ENCODE results near the gene TFEC. TPM values are rescaled to one million over a fixed set of nuclear protein-coding genes. Genes with fewer than 3 reads are reported as not detected.

The TFEC gene
- total and polyA plus RNA-seq, 10 donors = 6.8 to 55.7 (median 34.1) TPM

DNA sequence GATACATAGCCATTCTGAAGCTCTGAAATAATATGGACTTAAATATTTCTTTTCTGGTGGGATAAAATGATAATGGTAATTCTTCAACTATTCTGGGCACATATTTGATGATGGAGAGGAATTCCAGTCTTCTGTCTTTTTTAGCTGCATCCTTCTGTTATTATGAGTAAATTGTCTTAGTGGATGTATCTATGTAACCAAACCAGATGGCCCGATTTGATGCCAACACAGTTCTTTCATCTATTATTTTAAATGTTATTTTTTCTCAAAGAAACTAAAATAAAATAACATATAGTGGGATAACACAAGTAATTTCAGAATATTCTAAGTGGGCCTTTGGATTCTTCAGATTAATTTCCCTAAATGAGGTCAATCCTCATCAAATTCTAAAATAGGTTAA is 110.2 kb downstream of the TFEC start:
- intact Hi-C loops (cut with DNase I; ENCODE audit: low total_unique reads) = no loop called here
- no peak overlapping the region for H3K27ac ChIP-seq
- 82 to 98% (median 88%) methylated on average over 1 of the region's 1 CpG for WGBS, 5 donors
- DNase-seq = no peak
- H3K27me3 ChIP-seq (replicated peaks in 1 of 7) = no peaks in the 10 kb centered on the region
- H3K4me3 ChIP-seq = no peak overlapping the region
- no peaks in the 10 kb centered on the region for H3K9me3 ChIP-seq
- TF ChIP-seq CTCF (IDR thresholded peaks at IDR 0.05 in 8 of 11, conservative IDR thresholded peaks at IDR 0.05 in 3 of 11) (no peak), POLR2AphosphoS5 (IDR thresholded peaks at IDR 0.05) (no peak), POLR2A (IDR thresholded peaks at IDR 0.05) (no peak)
- H3K4me1 ChIP-seq = no peaks in the 10 kb centered on the region
- H3K36me3 ChIP-seq = no peaks in the 10 kb centered on the region

- no peak for TF ChIP-seq CTCF (IDR thresholded peaks at IDR 0.05 in 8 of 11, conservative IDR thresholded peaks at IDR 0.05 in 3 of 11)
- no peak for TF ChIP-seq POLR2AphosphoS5 (IDR thresholded peaks at IDR 0.05)
- TF ChIP-seq POLR2A (IDR thresholded peaks at IDR 0.05) = no peak
- Histone ChIP-seq H3K4me3 (no peak overlapping the region), H3K36me3 (no peaks in the 10 kb centered on the region), H3K27me3 (replicated peaks in 1 of 7) (no peaks in the 10 kb centered on the region), H3K27ac (no peak overlapping the region), H3K9me3 (no peaks in the 10 kb centered on the region), H3K4me1 (peaks cover 0 to 10% (median 2%) of the 10 kb centered on the region in 6 donors)
- no peak for DNase-seq
- intact Hi-C loops (cut with DNase I; ENCODE audit: low total_unique reads) = no loop called here
- 89 to 94% (median 91%) methylated on average over 1 of the region's 1 CpG for WGBS, 5 donors
These were observed 115.6 kb downstream of the TFEC start for GRCh38 chr7:115914951-115915350.

- no peak for TF ChIP-seq CTCF (IDR thresholded peaks at IDR 0.05 in 8 of 11, conservative IDR thresholded peaks at IDR 0.05 in 3 of 11)
- no peak for TF ChIP-seq POLR2A (IDR thresholded peaks at IDR 0.05)
- no peak for TF ChIP-seq POLR2AphosphoS5 (IDR thresholded peaks at IDR 0.05)
- peaks cover 0 to 10% (median 2%) of the 10 kb centered on the region in 6 donors for H3K4me1 ChIP-seq
- H3K27me3 ChIP-seq (replicated peaks in 1 of 7) = no peaks in the 10 kb centered on the region
- no peak overlapping the region for H3K4me3 ChIP-seq
- intact Hi-C loops (cut with DNase I; ENCODE audit: low total_unique reads) = no loop called here
- no peaks in the 10 kb centered on the region for H3K36me3 ChIP-seq
- no peak overlapping the region for H3K27ac ChIP-seq
- DNase-seq = no peak
- WGBS, 5 donors = 55 to 73% (median 65%) methylated on average over 3 of the region's 3 CpGs
- no peaks in the 10 kb centered on the region for H3K9me3 ChIP-seq
These were observed 119.1 kb downstream of the TFEC start for GRCh38 chr7:115911465-115911864.

GRCh38 chr7:115910541-115911164 is 119.9 kb downstream of the TFEC start:
- no peaks in the 10 kb centered on the region for H3K36me3 ChIP-seq
- no peak overlapping the region for H3K27ac ChIP-seq
- intact Hi-C loops (cut with DNase I; ENCODE audit: low total_unique reads) = no loop called here
- no peaks in the 10 kb centered on the region for H3K27me3 ChIP-seq (replicated peaks in 1 of 7)
- no peak for DNase-seq
- no peaks in the 10 kb centered on the region for H3K9me3 ChIP-seq
- WGBS, 5 donors = 2 to 9% (median 4%) methylated on average over 5 of the region's 5 CpGs
- TF ChIP-seq CTCF (IDR thresholded peaks at IDR 0.05 in 8 of 11, conservative IDR thresholded peaks at IDR 0.05 in 3 of 11) (peak in 7 of 11 experiments; percentile 17 to 51 (median 38)), POLR2AphosphoS5 (IDR thresholded peaks at IDR 0.05) (no peak)
- no peak overlapping the region for H3K4me3 ChIP-seq
- peaks cover 0 to 10% (median 2%) of the 10 kb centered on the region in 6 donors for H3K4me1 ChIP-seq

Measured in spleen (tissue), 11 donors.